NCI-H526 treated with DMSO at 0.1 percent for 48 hours (cell line): ENCODE results near the gene PPIE.

Experiments used
- DNase-seq: peaks from one replicate; lab custom pipeline; 2025; lab: John Stamatoyannopoulos, UW

PPIE gene

DNA sequence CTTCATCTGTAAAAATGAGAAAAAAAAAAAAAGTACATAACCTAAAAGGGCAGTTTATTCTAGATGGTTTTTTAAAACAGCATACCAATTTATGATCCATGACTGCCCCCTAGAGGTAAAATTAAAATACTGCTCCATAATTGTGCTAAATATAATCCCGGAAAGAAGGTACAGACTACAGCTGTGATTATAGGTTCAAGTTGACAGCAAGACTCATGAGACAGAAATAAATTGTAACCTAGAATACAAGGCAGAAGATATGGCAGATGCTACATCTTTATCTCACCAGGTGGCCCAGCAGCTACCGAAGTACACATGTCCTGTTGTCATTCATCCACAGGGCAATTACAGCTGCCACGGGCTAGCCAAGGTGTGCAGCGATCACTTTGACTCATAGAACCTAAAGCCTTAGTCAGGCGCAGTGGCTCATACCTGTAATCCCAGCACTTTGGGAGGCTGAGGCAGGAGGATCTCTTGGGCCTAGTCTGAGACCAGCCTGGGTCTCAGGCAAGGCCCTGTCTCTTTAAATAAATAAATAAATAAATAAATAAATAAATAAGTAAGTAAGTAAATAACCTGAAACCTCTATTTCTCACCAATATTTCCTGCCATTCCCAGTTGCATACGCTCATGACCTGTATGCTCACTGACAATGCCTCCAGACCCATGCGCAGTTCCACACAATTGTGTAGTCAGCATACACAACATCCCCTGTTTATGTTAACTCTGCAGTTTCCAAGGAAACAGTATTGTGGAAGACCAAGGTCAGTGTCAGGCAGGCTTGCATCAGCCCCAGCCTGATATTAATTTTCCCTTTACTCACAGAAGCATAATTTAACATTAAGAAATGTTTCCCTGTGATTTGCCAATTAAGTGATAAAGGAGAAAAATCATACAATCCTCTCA is 18.3 kb upstream of the PPIE start:
- peak; percentile 85 for DNase-seq

DNA sequence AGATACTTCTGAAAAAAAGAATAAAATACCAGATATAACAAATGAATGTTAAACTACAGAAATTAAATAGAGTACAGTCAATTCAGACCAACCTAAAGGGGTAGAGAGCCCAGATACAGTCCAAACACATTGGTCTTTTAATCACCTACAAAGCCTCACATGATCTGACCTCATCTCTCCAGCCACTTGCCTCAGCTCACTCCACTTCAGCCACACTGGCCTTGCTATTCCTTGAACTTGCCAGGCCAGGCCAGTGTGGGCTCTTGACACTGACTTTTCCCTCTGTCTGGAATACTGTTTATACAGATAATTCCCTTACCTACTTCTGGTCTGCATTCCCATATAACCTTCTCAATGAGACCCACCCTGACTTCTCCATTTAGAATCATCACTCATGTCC is 17.0 kb upstream of the PPIE start:
- DNase-seq, result no peak

DNA sequence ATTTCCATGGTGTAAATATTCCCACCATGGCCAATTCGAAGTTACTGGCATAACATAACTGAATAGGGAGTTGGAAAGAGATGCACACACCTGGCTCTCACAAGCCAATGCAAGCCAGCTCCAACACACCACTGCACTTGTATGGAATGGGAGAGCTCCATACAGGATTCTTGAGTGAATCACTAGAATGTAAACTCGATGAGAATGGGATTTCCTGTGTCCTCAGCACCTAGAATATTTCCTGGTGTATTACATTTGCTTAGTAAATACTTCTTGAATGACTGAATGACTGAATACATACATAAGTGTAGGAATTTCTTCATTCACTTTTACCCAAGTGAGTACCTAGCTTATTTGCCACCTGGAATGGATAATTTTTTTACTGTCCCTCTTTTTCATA is 16.2 kb upstream of the PPIE start:
- no peak for DNase-seq

DNA sequence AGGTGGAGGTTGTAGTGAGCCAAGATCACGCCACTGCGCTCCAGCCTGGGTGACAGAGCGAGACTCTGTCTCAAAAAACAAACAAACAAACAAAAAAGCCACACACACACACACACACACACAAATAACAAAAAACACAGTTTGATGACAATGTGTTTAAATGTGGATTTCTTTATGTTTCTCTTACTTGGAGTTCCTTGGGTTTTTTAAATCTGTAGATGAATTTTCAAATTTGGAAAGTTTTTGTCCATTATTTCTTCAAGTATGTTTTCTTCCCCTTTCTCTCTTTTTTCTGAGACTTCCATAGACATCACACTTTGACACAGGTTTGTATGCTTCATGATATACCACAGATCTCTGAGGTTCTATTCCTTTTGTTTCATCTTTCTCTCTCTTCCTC is 12.1 kb upstream of the PPIE start:
- DNase-seq, result no peak

DNA sequence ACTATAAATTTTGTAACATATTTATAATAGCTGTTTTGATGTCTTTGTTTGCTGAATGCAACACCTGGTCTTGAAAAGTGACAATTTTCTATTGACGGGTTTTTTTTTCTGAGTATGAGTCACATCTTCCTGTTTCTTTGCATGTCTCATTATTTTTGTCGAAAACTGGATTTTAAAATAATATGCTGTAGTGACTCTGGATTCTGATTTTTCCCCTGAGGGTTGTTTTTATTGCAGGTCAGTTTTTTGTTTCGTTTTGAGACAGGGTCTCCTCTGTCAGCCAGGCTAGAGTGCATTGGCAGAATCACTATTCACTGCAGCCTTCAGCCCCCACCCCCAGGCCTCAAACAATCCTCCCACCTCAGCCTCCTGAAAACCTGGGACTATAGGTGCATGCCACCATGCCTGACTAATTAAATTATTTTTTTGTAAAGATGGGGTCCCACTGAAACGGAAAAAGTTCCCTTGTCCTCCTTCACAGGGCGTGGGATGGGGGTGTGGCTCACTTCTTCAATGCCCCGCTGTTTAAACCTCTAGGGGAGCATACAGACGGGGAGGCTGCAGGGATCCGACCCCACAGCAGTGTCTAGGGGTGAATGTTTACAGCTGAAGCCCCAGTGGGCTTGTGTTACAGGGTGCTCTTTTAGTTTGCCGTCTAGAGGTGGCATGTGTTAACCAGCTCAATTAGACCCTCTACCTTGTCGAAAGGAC is 11.3 kb upstream of the PPIE start:
- no peak for DNase-seq

DNA sequence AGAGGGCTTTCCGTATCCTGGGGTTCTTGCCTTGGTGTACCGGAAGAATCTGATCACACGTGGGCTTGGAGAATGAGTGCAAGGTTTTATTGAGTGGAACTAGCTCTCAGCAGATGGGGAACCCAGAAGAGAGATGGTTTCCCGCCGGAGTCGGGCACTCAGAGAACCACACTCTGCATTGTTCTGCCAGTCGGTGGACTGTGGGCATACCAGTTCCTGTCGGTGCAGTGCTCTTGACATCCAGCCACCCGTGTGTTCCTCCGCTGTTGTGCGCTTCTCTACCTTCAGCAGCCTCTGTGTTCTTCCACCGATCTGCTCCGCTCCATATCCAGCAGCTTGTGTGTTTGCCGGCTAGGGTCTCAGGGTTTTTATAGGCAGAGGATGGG is 10.8 kb upstream of the PPIE start:
- DNase-seq, result peak; percentile 31

DNA sequence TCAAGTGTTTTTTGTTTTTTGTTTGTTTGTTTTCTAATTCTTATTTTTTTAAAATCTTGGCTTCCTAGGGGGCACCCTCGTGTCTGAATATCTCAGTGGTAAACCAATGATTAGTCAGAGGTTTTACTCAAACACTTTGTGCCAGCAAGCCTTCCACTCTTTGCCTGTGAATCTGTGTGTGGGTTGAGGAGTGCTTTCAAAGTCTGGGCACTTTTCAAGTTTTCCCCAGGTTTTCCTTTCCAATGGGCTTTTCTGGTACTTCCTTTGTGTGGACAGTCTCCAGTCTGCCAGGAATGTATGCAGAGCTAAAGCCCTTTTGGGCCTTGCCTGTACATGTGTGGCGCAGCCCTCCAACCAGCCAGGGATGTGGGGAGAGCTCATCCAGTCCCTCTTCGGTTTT is 9.7 kb upstream of the PPIE start:
- no peak for DNase-seq

DNA sequence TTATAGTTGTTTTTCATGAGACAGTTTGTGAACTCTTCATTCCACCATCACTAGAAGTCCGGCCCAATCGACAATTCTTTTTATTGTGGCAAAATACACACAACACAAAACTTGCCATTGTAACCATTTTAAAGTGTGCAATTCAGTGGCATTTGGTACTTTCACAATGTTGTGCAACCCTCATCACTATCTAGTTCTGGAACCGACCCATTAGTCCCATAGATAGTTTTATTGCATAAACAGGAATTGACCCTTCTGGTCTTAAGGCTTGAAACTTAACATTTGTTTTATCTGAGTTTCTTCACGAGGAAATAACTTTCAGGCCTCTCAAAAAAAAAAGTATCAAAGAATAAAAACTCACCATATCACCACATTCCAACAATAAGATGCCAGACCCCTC is 8.8 kb upstream of the PPIE start:
- DNase-seq, result no peak

DNA sequence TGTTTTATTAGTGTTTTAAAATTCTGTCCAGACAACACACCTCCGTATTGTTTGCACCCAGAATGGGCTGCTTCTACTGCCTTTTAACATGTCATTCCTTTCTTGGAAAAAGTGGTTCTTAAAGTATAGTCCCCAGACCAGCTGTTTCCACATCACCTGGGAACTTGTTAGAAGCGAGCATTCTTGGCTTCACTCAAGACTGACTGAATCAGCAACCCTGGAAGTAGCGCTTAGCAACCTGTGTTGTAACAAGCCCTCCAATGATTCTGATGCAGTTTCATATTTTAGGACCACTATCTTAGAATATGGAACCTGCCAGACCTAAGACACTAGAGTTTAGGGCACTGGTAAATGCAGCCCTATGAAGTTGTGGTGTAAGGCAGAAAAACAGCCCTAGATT is 6.0 kb upstream of the PPIE start:
- DNase-seq, result no peak

DNA sequence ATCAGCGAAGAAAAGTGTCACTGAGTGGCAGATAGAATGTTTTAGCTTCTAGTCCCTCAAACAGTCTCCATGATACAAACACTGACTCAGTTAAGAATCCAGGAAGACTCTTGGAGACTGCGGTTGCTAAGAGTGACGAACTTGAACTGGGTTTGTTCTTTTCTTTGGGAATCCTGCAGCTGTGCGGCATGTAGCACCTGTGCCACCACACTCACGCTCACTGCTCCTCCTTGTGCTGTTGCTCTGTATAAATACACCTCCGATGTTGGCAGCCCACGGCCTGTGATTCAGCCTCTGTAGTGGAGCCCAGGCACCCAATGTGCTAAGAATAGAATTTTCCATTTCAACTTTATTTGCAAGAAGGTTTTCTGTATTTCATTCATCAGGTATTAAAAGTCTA is 5.5 kb upstream of the PPIE start:
- no peak for DNase-seq

DNA sequence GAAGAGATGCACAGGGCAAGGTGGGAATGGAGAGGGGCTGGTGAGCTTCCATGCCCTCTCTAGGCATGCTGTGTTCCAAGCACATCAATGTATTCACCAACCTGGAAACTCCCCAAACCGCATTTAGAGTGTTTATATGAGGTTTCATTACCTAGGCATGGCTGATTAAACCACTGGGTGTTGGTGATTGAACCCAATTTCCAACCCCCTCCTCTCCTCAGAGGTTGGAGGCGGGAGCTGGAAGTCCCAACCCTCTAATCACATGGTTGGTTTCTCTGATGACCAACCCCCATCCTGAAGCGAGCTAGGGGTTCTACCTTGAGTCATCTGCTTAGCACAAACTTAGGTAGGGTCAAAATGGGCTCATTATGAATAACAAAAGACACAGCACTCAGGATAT is 3.0 kb upstream of the PPIE start:
- no peak for DNase-seq

DNA sequence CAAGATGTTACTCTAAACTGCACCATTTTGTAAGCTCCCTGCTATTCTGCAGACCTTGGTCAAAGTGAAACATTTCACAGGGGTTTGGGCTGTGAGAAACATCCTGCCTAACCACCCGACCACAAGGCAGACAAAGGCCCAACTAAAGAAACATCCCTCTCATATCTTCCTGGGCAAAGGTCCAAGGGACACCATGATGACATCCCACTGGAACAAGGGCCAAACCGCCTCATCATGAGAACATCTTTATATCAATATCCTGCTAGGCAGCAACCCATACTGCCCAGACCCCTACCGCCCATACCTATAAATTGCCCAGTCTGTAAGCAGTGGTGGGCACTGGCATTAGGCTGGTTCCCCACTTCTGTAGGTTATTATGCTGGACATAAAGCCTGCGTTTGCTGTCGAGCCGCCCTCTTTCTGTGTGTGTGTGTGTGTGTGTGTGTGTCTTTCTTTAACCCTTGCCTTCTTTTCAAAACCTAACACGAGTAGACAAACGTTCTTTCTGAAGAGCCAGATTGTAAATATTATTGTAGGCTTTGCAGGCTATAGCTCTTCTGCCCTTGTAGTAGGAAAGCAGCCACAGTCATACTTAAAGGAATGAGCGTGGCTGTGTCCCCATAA is 1.0 kb upstream of the PPIE start:
- no peak for DNase-seq

DNA sequence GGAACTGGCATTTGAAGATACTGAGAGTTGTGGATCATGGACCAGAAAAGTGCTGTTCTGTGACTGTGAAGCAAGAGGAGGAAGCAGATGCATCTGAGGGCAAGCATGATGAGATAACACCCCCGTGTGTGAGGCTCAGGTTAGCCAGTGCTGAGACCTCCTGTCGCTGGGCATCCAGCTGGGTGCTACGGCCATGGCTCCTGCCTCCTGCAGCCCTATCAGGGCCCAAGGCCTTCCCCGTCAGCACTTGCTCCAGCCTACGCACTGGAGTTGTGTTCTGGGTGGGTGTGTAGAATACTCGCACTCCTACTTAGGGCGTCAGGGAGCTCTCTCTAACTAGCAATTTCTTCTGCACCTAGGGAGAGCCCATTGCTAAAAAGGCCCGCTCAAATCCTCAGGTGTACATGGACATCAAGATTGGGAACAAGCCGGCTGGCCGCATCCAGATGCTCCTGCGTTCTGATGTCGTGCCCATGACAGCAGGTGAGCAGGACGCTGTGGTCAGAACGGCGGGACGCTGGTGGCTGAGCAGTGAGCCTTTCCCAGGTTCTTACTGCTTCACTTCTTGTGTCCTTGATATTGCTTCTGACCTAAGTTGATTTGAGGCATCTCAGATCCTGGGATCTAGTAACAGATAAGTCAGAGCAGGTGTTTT is 6.5 kb downstream of the PPIE start:
- no peak for DNase-seq

DNA sequence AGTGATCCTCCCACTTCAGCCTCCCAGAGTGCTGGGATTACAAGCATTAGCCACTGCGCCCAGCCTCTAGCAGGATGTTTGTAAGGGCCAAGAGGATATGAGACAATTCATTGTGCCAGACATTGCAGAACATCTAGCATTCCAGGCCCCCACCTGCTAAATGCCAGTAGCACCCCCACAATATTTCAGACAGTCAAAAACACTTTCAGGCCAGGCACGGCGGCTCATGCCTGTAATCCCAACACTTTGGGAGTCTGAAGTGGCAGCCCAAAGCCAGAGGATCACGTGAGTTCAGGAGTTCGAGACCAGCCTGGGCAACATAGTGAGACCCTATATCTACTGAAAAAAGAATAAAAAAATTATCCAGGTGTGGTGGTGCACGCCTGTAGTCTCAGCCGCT is 12.9 kb downstream of the PPIE start:
- DNase-seq, result no peak

DNA sequence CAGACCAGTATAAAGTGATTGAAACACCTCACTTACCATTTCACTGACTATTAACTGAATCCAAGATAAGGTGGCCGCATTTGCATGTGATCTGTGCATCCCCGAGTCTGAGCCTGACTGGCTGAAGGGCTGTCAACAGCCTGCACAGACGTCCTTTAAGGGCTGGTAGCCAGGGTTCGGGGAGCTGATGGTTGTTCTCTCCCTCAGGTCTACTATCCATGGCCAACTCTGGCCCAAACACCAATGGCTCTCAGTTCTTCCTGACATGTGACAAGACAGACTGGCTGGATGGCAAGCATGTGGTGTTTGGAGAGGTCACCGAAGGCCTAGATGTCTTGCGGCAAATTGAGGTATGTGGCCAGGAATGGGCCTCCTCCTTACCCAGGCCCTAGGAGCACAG is 14.0 kb downstream of the PPIE start:
- no peak for DNase-seq

DNA sequence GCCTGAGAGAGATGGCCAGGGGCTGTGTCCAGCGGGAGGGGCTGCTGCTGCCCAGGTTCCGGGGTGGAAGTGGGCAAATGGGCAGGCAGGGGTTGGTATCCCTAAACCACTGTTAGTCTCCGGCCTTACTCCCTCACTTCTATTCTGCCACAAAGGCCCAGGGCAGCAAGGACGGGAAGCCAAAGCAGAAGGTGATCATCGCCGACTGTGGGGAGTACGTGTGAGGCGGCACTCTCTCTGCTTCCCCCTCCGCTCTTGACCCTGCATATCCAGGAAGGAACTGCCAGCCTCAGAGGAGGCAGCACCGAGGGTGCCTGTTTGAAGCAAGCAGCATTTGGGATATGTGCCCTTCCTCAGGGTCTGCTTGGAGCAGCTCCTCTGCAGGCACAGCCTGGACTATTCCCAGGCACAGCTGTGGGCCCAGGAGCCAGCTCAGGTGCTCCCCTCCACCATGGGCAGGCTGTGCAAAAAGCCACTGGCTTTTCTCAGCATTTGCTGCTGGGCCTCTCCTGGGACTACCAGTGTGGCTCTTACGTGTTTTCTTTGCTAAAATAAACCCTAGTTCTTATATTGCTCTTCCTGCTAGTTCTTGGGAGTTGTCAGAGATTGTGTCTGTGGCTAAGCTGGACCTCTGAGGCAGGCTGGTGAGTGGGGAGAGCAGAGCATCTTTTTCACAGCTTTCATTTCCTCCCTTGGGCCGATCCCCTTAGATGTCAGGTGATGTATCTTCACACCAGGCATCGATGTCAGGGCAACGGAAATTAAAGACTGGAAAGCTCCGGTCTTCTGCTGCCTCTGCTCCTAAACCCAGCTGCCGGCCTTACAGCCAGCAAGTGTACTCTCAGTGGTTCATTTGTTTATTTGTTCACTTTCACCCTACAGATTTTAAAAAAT is 14.7 kb downstream of the PPIE start:
- no peak for DNase-seq

DNA sequence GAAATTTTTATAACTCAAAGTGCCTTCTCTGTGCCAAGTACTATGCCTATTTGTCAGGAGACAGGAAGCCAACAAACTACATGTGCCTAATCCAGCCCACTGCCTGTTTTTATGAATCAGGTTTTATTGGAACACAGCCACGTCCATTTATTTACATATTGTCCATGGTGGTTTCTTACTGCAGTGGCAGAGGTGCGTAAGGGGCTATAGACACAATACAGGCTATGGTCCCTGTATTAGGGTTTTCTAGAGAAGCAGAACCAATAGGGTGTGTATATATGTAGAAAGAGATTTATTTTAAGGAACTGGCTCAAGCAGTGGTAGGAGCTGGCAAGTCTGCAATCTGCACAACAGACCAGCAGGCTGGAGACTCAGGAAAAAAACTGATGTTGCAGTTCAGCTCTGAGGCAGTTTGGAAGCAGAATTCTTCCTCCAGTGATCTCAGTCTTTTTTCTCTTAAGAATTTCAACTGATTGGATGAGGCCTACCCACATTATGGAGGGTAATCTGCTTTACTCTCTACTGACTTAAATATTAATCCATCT is 15.4 kb downstream of the PPIE start:
- DNase-seq, result no peak

DNA sequence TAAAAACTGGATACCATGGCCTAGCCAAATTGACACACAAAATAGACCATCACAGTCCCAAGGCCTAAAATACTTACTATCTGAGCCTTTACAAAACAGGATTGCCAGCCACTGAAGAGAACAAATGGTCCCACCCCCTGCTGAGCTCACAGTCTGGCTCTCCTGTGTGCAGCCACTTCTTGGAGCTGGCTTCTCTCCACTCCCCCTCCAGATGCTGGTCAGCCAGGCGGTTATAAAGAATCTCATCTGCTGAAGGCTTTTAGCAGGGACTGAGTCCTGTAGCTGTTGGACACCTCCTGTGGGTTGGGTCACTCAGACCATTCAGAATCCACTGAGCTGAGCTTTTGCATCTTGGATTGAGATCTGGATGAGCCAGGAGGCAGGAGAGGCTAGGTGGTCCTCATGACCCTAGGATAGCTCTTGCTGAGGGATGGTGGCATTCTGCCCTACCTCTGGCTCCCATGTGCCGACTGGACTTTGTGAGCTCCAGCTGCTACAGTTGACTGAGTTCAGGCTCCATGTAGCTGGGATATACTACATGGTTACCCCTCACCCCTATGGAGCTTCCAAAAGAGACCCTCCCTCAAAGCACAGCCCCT is 16.3 kb downstream of the PPIE start:
- DNase-seq, result no peak

DNA sequence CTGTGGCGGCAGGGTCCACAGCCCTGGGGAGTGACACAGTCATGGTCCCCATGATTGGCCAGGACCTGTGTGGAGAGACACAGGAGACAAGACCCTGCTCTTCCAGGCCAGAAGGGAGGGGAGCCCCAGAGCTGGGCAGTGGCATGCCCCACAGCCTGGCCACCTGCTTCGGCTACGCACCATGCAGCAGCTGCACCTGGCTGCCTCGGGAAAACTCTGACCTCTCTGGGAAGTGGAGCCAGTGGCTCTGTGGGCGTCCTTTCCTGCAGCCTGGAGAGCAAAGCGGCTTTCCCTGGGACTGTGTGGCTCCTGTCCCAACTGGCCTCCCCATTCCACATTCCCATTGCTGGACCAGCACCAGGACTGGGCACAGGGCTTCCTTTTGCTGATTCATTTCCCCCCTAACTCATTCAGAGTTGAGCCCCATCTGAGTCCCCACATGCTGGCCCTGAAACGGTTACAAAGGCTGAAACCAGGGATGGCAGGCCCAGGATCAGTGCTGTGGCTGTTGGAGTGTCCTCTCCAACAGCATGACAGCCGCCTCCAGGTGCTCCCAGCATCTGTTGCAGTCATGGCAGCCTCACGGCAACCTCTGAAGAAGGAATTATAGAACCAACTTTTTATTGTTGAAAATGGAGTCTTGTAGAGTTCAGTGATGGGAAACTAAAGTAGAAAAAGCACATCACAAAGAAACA is 17.4 kb downstream of the PPIE start:
- no peak for DNase-seq

DNA sequence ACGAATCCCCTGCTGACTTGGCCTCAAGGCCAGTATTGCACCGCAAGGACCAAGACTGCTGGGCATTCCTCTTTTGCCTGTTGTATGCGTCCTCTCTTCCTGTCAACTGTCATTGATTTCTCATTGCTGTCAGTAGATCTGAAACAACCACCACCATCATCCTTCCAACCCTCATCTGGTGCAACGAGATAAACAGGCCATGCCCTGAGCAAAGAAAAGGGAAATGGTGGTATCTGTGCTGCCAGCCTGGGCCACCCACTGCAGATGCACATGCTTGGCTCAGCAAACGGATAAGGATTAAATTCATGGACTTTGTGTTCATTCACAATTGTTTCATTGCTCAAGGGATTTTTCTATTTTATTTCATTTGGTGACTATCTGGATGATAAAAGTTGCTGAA is 18.8 kb downstream of the PPIE start:
- DNase-seq, result no peak
